Gastroesophageal sphincter (tissue), 4 donors: Measurements from ENCODE around the gene LGI1. TPM values are rescaled to one million over a fixed set of nuclear protein-coding genes. Genes with fewer than 3 reads are reported as not detected.

Source experiments
- ATAC-seq: fragments of 150-250 bp; one replicate; pipeline ENCODE4 v1.9.1; 2016; ENCODE audit warnings: mild to moderate bottlenecking, moderate library complexity
- H3K27ac ChIP-seq, 4 donors: fragments of 200-600 bp; sonication (generic) in 3 of 4; 1 replicate in 3 of 4; 2 replicates in 1 of 4; pipeline ENCODE4 v1.5.1; 2016 to 2019
- H3K27me3 ChIP-seq: fragments of 200-600 bp; sonication (generic); one replicate; pipeline ENCODE4 v1.5.1; 2019
- H3K36me3 ChIP-seq, 2 donors: fragments of 200-600 bp; sonication (generic); one replicate each; pipeline ENCODE4 v1.5.1; 2019; ENCODE audit warnings: control low read depth in 1 of 2
- H3K4me1 ChIP-seq, 3 donors: fragments of 200-600 bp; sonication (generic); 1 replicate in 2 of 3; 2 replicates in 1 of 3; pipeline ENCODE4 v1.5.1; 2016 to 2019; ENCODE audit warnings: control low read depth in 2 of 3
- H3K4me3 ChIP-seq, 2 donors: fragments of 200-600 bp; sonication (generic); one replicate each; pipeline ENCODE4 v1.5.1; 2019; ENCODE audit warnings: mild to moderate bottlenecking in 1 of 2, moderate library complexity in 1 of 2
- H3K9me3 ChIP-seq, 3 donors: fragments of 200-600 bp; sonication (generic); one replicate each; pipeline ENCODE4 v1.5.1; 2017 to 2019; ENCODE audit warnings: control low read depth in 2 of 3
- EP300 ChIP-seq: sonication (generic); formaldehyde crosslinking; IDR thresholded peaks from one replicate; pipeline ENCODE4 v1.6.1; 2017; ENCODE audit warnings: antibody characterized with exemption, mild to moderate bottlenecking
- POLR2A ChIP-seq, 2 donors: fragments of 450-650 bp; IDR thresholded peaks; one replicate each; pipeline ENCODE4 v1.6.1; 2017; ENCODE audit warnings: antibody characterized with exemption in 2 of 2, mild to moderate bottlenecking in 2 of 2, moderate library complexity in 1 of 2
- POLR2AphosphoS5 ChIP-seq: sonication (generic); formaldehyde crosslinking; IDR thresholded peaks from one replicate; pipeline ENCODE4 v1.6.1; 2017; ENCODE audit warnings: antibody characterized with exemption
- WGBS, 2 donors: methylation state at CpG; one replicate each; pipeline ENCODE4 v1.1.5; 2018; ENCODE audit warnings: low coverage in 1 of 2; 5-methylcytosine and 5-hydroxymethylcytosine counted together
- total RNA-seq, 4 donors: library from RNA; depleted of rRNA; stranded (reverse); fragments of >200 nt; gene quantifications; one replicate each; pipeline ENCODE4 v1.1.0, GENCODE V29; 2016
- TF ChIP-seq, protein P1 (sequence below), 4 experiments: fragments of 200-600 bp in 2 of 4; fragments of 450-650 bp in 2 of 4; sonication (generic) in 1 of 4; IDR thresholded peaks; one replicate each; pipeline ENCODE4 v1.5.1; 2017 to 2019; ENCODE audit warnings: antibody characterized with exemption in 4 of 4, mild to moderate bottlenecking in 2 of 4, moderate library complexity in 2 of 4

Gene LGI1
- total RNA-seq, 4 donors from 2014 or later, result 0.17 to 1.9 (median 0.35) TPM; not detected in 1

DNA sequence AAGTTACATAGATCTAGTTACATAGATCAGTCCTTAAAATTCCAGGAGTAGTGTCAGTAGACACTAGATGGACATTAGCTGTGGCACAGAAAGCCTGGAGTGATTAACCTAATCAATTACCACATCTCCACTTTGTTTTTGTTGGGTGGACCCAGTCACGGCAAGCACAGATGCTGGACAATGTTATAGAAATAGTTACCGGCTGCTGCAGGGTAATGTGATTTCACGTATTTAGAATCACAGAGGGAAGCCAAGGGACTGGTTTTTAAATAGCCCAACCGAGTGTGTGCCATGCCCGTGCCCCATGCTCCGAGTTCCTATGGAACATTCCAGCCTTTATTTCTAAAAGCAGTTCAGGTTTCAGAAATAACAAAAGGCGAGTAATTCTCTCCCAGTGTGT is 2.8 kb downstream of the LGI1 start:
- ATAC-seq, result no peak
- no peak overlapping the region for H3K4me3 ChIP-seq
- H3K27ac ChIP-seq, result no peak overlapping the region
- H3K9me3 ChIP-seq, result no peaks in the 10 kb centered on the region
- no peak for TF ChIP-seq EP300
- H3K4me1 ChIP-seq, result peaks cover 0 to 12% (median 0%) of the 10 kb centered on the region in 3 donors
- H3K36me3 ChIP-seq, result no peaks in the 10 kb centered on the region
- WGBS, 2 donors, result 52 to 72% methylated on average over 6 to 7 of the region's 7 CpGs
- peaks cover 12% of the 10 kb centered on the region for H3K27me3 ChIP-seq

DNA sequence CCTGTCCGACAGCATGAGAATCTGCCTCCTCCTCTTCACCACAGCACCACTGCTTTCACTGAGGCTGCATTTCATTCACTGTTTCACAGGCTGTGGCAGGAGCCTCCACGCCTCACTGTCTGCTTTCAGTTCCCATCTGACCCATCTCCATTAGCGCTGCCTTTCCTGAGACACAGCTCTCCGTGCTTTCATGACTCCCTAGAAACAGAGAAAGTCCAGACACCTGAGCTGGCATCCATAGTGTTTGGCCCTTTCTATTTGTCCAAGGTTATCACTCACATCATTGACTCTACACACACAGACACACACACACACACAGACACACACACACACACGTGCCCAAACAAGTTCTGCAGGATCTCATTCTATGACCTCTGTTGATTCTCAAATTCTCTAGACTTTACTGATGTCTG is 5.2 kb downstream of the LGI1 start:
- H3K4me1 ChIP-seq, result peaks cover 0 to 5% (median 0%) of the 10 kb centered on the region in 3 donors
- no peak overlapping the region for H3K4me3 ChIP-seq
- 36 to 45% methylated on average over 4 to 5 of the region's 5 CpGs for WGBS, 2 donors
- H3K27me3 ChIP-seq, result peaks cover 12% of the 10 kb centered on the region
- H3K9me3 ChIP-seq, result no peaks in the 10 kb centered on the region
- no peaks in the 10 kb centered on the region for H3K36me3 ChIP-seq
- H3K27ac ChIP-seq, result no peak overlapping the region
- TF ChIP-seq, protein P1, sequence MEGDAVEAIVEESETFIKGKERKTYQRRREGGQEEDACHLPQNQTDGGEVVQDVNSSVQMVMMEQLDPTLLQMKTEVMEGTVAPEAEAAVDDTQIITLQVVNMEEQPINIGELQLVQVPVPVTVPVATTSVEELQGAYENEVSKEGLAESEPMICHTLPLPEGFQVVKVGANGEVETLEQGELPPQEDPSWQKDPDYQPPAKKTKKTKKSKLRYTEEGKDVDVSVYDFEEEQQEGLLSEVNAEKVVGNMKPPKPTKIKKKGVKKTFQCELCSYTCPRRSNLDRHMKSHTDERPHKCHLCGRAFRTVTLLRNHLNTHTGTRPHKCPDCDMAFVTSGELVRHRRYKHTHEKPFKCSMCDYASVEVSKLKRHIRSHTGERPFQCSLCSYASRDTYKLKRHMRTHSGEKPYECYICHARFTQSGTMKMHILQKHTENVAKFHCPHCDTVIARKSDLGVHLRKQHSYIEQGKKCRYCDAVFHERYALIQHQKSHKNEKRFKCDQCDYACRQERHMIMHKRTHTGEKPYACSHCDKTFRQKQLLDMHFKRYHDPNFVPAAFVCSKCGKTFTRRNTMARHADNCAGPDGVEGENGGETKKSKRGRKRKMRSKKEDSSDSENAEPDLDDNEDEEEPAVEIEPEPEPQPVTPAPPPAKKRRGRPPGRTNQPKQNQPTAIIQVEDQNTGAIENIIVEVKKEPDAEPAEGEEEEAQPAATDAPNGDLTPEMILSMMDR (IDR thresholded peaks at IDR 0.05), result no peak
- TF ChIP-seq EP300 (no peak), POLR2A (IDR thresholded peaks at IDR 0.05) (no peak), POLR2AphosphoS5 (no peak)
- no peak for ATAC-seq

DNA sequence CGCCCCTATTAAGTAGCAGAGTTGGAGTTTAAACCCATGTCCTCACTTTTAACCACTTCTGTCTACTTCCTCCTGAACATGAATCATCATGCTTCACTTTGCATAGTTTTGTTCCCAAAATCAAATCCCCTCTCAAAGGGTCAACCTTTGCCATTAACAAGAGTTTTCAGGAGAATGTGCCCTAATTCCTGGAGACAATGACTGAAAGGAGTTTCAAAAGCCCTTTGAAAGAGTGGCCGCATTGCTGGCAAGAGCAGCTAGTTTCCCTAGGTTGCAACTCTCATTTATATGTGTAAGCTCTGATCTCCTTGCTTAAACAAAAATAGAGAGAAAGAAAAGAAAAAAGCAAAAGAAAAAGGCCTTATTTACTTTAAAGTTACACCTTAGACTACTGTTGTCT is 9.2 kb downstream of the LGI1 start:
- no peaks in the 10 kb centered on the region for H3K9me3 ChIP-seq
- H3K36me3 ChIP-seq, result no peaks in the 10 kb centered on the region
- H3K27me3 ChIP-seq, result no peaks in the 10 kb centered on the region
- no peak for ATAC-seq
- no peaks in the 10 kb centered on the region for H3K4me1 ChIP-seq
- H3K27ac ChIP-seq, result no peak overlapping the region
- H3K4me3 ChIP-seq, result no peak overlapping the region
- 80 to 85% methylated on average over 1 to 2 of the region's 2 CpGs for WGBS, 2 donors
- TF ChIP-seq POLR2AphosphoS5 (no peak), POLR2A (IDR thresholded peaks at IDR 0.05) (no peak), EP300 (no peak)
- TF ChIP-seq, protein P1 (IDR thresholded peaks at IDR 0.05), result no peak

- Histone ChIP-seq H3K27ac (no peak overlapping the region), H3K4me1 (no peaks in the 10 kb centered on the region), H3K4me3 (no peak overlapping the region), H3K36me3 (no peaks in the 10 kb centered on the region), H3K9me3 (no peaks in the 10 kb centered on the region), H3K27me3 (no peaks in the 10 kb centered on the region)
- 37 to 65% methylated on average over 3 to 5 of the region's 5 CpGs for WGBS, 2 donors
- ATAC-seq, result no peak
- TF ChIP-seq, protein P1 (IDR thresholded peaks at IDR 0.05), result no peak
- no peak for TF ChIP-seq POLR2AphosphoS5
- no peak for TF ChIP-seq EP300
- no peak for TF ChIP-seq POLR2A (IDR thresholded peaks at IDR 0.05)
Measured at GRCh38 chr10:93767724-93768399, 10.1 kb downstream of the LGI1 start.

DNA sequence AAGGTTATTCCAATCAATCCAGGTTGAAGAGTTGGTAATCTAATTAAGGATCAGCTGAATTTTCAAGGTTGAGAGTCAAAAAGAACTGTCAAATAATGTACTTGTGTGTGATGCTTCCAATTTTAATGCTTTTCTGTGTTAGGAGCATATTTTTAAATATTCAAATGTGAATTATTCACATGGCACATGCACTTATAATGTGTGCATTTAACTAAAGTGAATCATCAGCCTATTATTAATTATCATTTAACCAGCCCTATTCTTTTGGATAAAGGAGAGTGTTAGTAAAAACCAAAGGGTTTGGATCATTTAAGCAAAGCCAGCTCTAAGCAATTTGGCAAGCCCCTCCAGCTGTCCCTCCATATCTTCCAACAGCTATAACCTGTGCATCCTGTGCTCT is 11.2 kb downstream of the LGI1 start:
- Histone ChIP-seq H3K4me3 (no peak overlapping the region), H3K4me1 (no peaks in the 10 kb centered on the region), H3K27me3 (no peaks in the 10 kb centered on the region), H3K9me3 (no peaks in the 10 kb centered on the region), H3K36me3 (no peaks in the 10 kb centered on the region), H3K27ac (no peak overlapping the region)
- TF ChIP-seq, protein P1 (IDR thresholded peaks at IDR 0.05), result no peak
- TF ChIP-seq EP300, result no peak
- TF ChIP-seq POLR2A (IDR thresholded peaks at IDR 0.05), result no peak
- no peak for TF ChIP-seq POLR2AphosphoS5
- ATAC-seq, result no peak
